Gastroesophageal sphincter (tissue), 4 donors: ENCODE measurements around the gene OLFM3. TPM values are rescaled to one million over a fixed set of nuclear protein-coding genes. Genes with fewer than 3 reads are reported as not detected.

Experiments used
- ATAC-seq: fragments of 150-250 bp; one replicate; pipeline ENCODE4 v1.9.1; 2016; ENCODE audit warnings: mild to moderate bottlenecking, moderate library complexity
- H3K27ac ChIP-seq, 4 donors: fragments of 200-600 bp; sonication (generic) in 3 of 4; 1 replicate in 3 of 4; 2 replicates in 1 of 4; pipeline ENCODE4 v1.5.1; 2016 to 2019
- H3K27me3 ChIP-seq: fragments of 200-600 bp; sonication (generic); one replicate; pipeline ENCODE4 v1.5.1; 2019
- H3K36me3 ChIP-seq, 2 donors: fragments of 200-600 bp; sonication (generic); one replicate each; pipeline ENCODE4 v1.5.1; 2019; ENCODE audit warnings: control low read depth in 1 of 2
- H3K4me1 ChIP-seq, 3 donors: fragments of 200-600 bp; sonication (generic); 1 replicate in 2 of 3; 2 replicates in 1 of 3; pipeline ENCODE4 v1.5.1; 2016 to 2019; ENCODE audit warnings: control low read depth in 2 of 3
- H3K4me3 ChIP-seq, 2 donors: fragments of 200-600 bp; sonication (generic); one replicate each; pipeline ENCODE4 v1.5.1; 2019; ENCODE audit warnings: mild to moderate bottlenecking in 1 of 2, moderate library complexity in 1 of 2
- H3K9me3 ChIP-seq, 3 donors: fragments of 200-600 bp; sonication (generic); one replicate each; pipeline ENCODE4 v1.5.1; 2017 to 2019; ENCODE audit warnings: control low read depth in 2 of 3
- EP300 ChIP-seq: sonication (generic); formaldehyde crosslinking; IDR thresholded peaks from one replicate; pipeline ENCODE4 v1.6.1; 2017; ENCODE audit warnings: antibody characterized with exemption, mild to moderate bottlenecking
- POLR2A ChIP-seq, 2 donors: fragments of 450-650 bp; IDR thresholded peaks; one replicate each; pipeline ENCODE4 v1.6.1; 2017; ENCODE audit warnings: antibody characterized with exemption in 2 of 2, mild to moderate bottlenecking in 2 of 2, moderate library complexity in 1 of 2
- POLR2AphosphoS5 ChIP-seq: sonication (generic); formaldehyde crosslinking; IDR thresholded peaks from one replicate; pipeline ENCODE4 v1.6.1; 2017; ENCODE audit warnings: antibody characterized with exemption
- WGBS, 2 donors: methylation state at CpG; one replicate each; pipeline ENCODE4 v1.1.5; 2018; ENCODE audit warnings: low coverage in 1 of 2; 5-methylcytosine and 5-hydroxymethylcytosine counted together
- total RNA-seq, 4 donors: library from RNA; depleted of rRNA; stranded (reverse); fragments of >200 nt; gene quantifications; one replicate each; pipeline ENCODE4 v1.1.0, GENCODE V29; 2016
- TF ChIP-seq, protein P1 (sequence below), 4 experiments: fragments of 200-600 bp in 2 of 4; fragments of 450-650 bp in 2 of 4; sonication (generic) in 1 of 4; IDR thresholded peaks; one replicate each; pipeline ENCODE4 v1.5.1; 2017 to 2019; ENCODE audit warnings: antibody characterized with exemption in 4 of 4, mild to moderate bottlenecking in 2 of 4, moderate library complexity in 2 of 4

OLFM3 gene
- total RNA-seq, 4 donors from 2014 or later, result 0.13 to 0.47 (median 0.37) TPM

DNA sequence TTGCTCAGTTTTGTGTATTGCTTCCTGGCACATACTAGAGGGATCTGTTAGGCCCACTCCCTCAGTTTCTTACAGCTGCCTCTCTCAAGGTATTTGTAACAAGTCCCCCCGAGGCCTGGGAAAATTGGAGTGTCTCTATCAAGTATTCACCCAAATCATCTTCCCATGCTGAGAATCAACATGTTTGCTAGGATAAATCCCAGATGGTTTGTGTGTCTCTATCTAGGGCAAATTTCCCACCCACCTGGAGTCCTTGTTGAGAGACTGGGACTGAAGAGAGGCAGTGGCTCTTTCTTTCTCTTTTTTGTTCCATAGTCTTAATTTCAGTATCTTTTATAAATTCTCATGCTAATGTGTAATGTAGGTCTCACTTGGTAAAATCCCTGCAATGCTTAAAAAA is 58.0 kb downstream of the OLFM3 start:
- H3K9me3 ChIP-seq, result no peaks in the 10 kb centered on the region
- WGBS, 2 donors, result 0% methylated on average over 1 of the region's 1 CpG; no CpG with 5 or more reads in 1 of the 2 donors
- H3K4me3 ChIP-seq, result no peak overlapping the region
- TF ChIP-seq POLR2AphosphoS5, result no peak
- TF ChIP-seq, protein P1, sequence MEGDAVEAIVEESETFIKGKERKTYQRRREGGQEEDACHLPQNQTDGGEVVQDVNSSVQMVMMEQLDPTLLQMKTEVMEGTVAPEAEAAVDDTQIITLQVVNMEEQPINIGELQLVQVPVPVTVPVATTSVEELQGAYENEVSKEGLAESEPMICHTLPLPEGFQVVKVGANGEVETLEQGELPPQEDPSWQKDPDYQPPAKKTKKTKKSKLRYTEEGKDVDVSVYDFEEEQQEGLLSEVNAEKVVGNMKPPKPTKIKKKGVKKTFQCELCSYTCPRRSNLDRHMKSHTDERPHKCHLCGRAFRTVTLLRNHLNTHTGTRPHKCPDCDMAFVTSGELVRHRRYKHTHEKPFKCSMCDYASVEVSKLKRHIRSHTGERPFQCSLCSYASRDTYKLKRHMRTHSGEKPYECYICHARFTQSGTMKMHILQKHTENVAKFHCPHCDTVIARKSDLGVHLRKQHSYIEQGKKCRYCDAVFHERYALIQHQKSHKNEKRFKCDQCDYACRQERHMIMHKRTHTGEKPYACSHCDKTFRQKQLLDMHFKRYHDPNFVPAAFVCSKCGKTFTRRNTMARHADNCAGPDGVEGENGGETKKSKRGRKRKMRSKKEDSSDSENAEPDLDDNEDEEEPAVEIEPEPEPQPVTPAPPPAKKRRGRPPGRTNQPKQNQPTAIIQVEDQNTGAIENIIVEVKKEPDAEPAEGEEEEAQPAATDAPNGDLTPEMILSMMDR (IDR thresholded peaks at IDR 0.05), result no peak
- no peak for TF ChIP-seq POLR2A (IDR thresholded peaks at IDR 0.05)
- no peak for TF ChIP-seq EP300
- H3K27ac ChIP-seq, result no peak overlapping the region
- ATAC-seq, result no peak
- H3K27me3 ChIP-seq, result no peaks in the 10 kb centered on the region
- H3K4me1 ChIP-seq, result no peaks in the 10 kb centered on the region
- no peaks in the 10 kb centered on the region for H3K36me3 ChIP-seq

DNA sequence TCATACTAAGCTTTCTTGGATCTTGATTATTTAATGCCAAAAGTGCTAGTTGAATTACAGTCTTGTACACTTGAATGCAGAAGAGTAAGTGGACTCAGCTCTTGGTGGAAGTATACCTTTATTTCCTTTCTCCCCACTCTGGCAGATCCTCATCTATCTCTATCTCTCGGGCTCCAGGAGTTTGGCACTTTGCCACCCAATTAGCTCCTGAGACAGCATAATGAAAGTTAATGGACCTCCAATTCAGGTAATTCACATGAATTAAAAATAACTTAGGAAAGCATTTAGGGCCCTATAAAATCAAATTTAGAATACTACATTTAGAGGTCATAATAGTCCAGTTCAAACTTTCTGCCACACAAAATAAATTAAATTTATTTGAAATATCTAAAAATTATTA is 67.4 kb downstream of the OLFM3 start:
- TF ChIP-seq POLR2AphosphoS5 (no peak), POLR2A (IDR thresholded peaks at IDR 0.05) (no peak), EP300 (no peak)
- TF ChIP-seq, protein P1 (IDR thresholded peaks at IDR 0.05), result no peak
- Histone ChIP-seq H3K27ac (no peak overlapping the region), H3K4me3 (no peak overlapping the region), H3K27me3 (no peaks in the 10 kb centered on the region), H3K4me1 (no peaks in the 10 kb centered on the region), H3K36me3 (no peaks in the 10 kb centered on the region), H3K9me3 (no peaks in the 10 kb centered on the region)
- 0 to 18% methylated on average over 1 of the region's 1 CpG for WGBS, 2 donors
- no peak for ATAC-seq

DNA sequence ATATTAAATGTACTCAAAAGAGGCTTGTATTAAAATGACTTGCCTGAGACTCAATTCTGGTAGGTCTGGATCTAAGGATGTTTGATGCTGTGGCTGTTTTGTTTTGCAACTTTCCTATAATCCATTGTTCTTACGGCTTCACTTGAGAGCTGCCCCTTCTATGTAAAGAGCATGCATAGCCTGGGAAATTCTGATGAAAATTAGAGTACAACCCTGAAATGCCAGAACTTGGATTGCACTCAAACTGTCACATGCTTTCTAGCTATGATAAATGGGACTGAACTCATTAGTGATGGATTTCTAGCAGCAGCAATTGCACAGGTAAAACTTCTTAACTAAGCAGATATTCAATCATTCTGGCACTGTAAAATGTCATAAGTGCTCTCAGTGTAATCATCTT is 67.9 kb downstream of the OLFM3 start:
- H3K36me3 ChIP-seq, result no peaks in the 10 kb centered on the region
- no peak for TF ChIP-seq POLR2A (IDR thresholded peaks at IDR 0.05)
- TF ChIP-seq, protein P1 (IDR thresholded peaks at IDR 0.05), result no peak
- no peak for TF ChIP-seq POLR2AphosphoS5
- TF ChIP-seq EP300, result no peak
- H3K9me3 ChIP-seq, result no peaks in the 10 kb centered on the region
- WGBS, 2 donors, result 33 to 83% methylated on average over 1 of the region's 1 CpG
- no peak for ATAC-seq
- no peaks in the 10 kb centered on the region for H3K4me1 ChIP-seq
- H3K27me3 ChIP-seq, result no peaks in the 10 kb centered on the region
- H3K4me3 ChIP-seq, result no peak overlapping the region
- no peak overlapping the region for H3K27ac ChIP-seq

DNA sequence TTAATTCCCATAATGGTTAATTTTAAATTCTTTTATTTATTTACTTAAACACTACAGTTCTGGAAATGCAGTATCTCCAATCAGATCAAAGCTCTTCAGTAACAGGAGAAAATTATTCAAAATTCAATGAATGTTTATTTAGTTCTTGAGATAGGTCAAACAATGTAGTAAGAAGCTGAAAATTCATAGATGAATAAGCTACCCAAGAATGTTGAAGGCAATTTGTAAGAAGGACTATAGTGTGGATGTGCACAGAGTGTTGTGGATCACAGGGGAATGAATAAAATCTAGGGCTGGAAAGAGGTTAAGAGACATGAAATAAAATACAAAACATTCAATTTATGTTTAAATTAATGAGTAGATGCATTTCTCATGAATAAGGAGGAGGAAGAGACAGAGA is 72.0 kb downstream of the OLFM3 start:
- Histone ChIP-seq H3K27ac (no peak overlapping the region), H3K27me3 (no peaks in the 10 kb centered on the region), H3K36me3 (no peaks in the 10 kb centered on the region), H3K4me1 (no peaks in the 10 kb centered on the region), H3K9me3 (no peaks in the 10 kb centered on the region), H3K4me3 (no peak overlapping the region)
- no peak for ATAC-seq
- no peak for TF ChIP-seq POLR2A (IDR thresholded peaks at IDR 0.05)
- no peak for TF ChIP-seq POLR2AphosphoS5
- TF ChIP-seq EP300, result no peak
- TF ChIP-seq, protein P1 (IDR thresholded peaks at IDR 0.05), result no peak

DNA sequence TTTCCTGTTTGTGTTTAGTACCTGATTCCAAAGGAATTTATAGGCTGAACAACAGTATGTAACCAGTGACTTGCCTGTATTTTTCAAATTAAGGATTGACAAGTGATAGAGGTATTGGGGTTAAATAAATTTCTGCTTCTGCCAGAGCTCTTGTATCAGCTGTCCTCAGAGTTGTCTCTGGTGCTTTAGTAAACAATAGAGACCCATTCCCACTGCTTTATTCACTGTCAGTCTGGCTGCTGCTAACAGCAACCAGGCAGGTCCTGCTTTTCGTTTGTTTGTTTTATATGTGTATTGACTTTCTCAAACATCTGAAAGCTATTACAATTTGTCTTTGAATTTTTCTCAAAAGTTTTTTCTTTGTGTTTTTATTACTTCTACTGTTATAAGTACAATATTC is 76.1 kb downstream of the OLFM3 start:
- Histone ChIP-seq H3K9me3 (no peaks in the 10 kb centered on the region), H3K27ac (no peak overlapping the region), H3K36me3 (no peaks in the 10 kb centered on the region), H3K27me3 (no peaks in the 10 kb centered on the region), H3K4me3 (no peak overlapping the region), H3K4me1 (peaks cover 0 to 6% (median 0%) of the 10 kb centered on the region in 3 donors)
- ATAC-seq, result no peak
- TF ChIP-seq POLR2AphosphoS5 (no peak), EP300 (no peak), POLR2A (IDR thresholded peaks at IDR 0.05) (no peak)
- TF ChIP-seq, protein P1 (IDR thresholded peaks at IDR 0.05), result no peak
- 45 to 65% methylated on average over 1 of the region's 1 CpG for WGBS, 2 donors
